Measurements from ENCODE around the gene CDC42EP5. TPM values are rescaled to one million over a fixed set of nuclear protein-coding genes. Genes with fewer than 3 reads are reported as not detected.
A peak's percentile ranks its signal among the peaks of the same experiment; 100 is the strongest.

The CDC42EP5 gene
- total RNA-seq, 3 donors from 2014 or later (not counting 1 experiment from before 2014, with no cell fraction given), result not detected

GRCh38 chr19:54418930-54419800, 53.9 kb downstream of the CDC42EP5 start:
- peaks cover 21% of the 10 kb centered on the region for H3K27me3 ChIP-seq (ENCODE audit: control insufficient read depth, insufficient read depth, low read length)
- Mint-ChIP-seq H3K4me3 (no peak overlapping the region), H3K9me3 (peaks cover 1 to 2% of the 10 kb centered on the region in 2 donors), H3K27me3 (ENCODE audit: low read depth in 2 of 2) (peaks cover 15 to 28% of the 10 kb centered on the region in 2 donors), H3K36me3 (no peaks in the 10 kb centered on the region), H3K27ac (no peak overlapping the region), H3K4me1 (peaks cover 16 to 25% of the 10 kb centered on the region in 2 donors)
- ATAC-seq, result no peak
- H3K4me3 ChIP-seq (ENCODE audit: low read length), result no peak overlapping the region
- no peaks in the 10 kb centered on the region for H3K9me3 ChIP-seq (ENCODE audit: control insufficient read depth, insufficient read depth, low read length)
- H3K36me3 ChIP-seq (ENCODE audit: control insufficient read depth, insufficient read depth, low read length), result no peaks in the 10 kb centered on the region
- 89% methylated on average over 26 of the region's 26 CpGs for WGBS (ENCODE audit: insufficient coverage)
- no peak for DNase-seq
- no peak for TF ChIP-seq CTCF (IDR thresholded peaks at IDR 0.05)
- H3K4me1 ChIP-seq (ENCODE audit: control insufficient read depth, insufficient read depth, low read length), result peaks cover 34% of the 10 kb centered on the region
- no peak overlapping the region for H3K27ac ChIP-seq (ENCODE audit: low read length)
- intact Hi-C loops (cut with micrococcal nuclease), result no loop called here

- H3K27ac Mint-ChIP-seq, result peak overlapping the region in 1 of 2 donors; percentile 28
- Histone ChIP-seq H3K36me3 (ENCODE audit: control insufficient read depth, insufficient read depth, low read length) (no peaks in the 10 kb centered on the region), H3K9me3 (ENCODE audit: control insufficient read depth, insufficient read depth, low read length) (no peaks in the 10 kb centered on the region), H3K27me3 (ENCODE audit: control insufficient read depth, insufficient read depth, low read length) (peaks cover 21% of the 10 kb centered on the region), H3K4me3 (ENCODE audit: low read length) (no peak overlapping the region), H3K27ac (ENCODE audit: low read length) (peak overlapping the region; percentile 39), H3K4me1 (ENCODE audit: control insufficient read depth, insufficient read depth, low read length) (peaks cover 34% of the 10 kb centered on the region)
- no peaks in the 10 kb centered on the region for H3K36me3 Mint-ChIP-seq
- H3K4me3 Mint-ChIP-seq, result peak overlapping the region; percentile 26
- H3K9me3 Mint-ChIP-seq, result peaks cover 4% of the 10 kb centered on the region in 2 donors
- ATAC-seq (peak; percentile 63 to 80 (median 74)), DNase-seq (peak; percentile 32 to 36)
- peaks cover 10 to 30% of the 10 kb centered on the region in 2 donors for H3K27me3 Mint-ChIP-seq (ENCODE audit: low read depth in 2 of 2)
- intact Hi-C loops (cut with micrococcal nuclease), result no loop called here
- peaks cover 16 to 31% of the 10 kb centered on the region in 2 donors for H3K4me1 Mint-ChIP-seq
- WGBS (ENCODE audit: insufficient coverage), result 15% methylated on average over 18 of the region's 25 CpGs
- no peak for TF ChIP-seq CTCF (IDR thresholded peaks at IDR 0.05)
Observed at GRCh38 chr19:54418030-54418929, 54.8 kb downstream of the CDC42EP5 start.

GRCh38 chr19:54416695-54417491, 56.2 kb downstream of the CDC42EP5 start:
- Mint-ChIP-seq H3K27me3 (ENCODE audit: low read depth in 2 of 2) (peaks cover 8 to 29% of the 10 kb centered on the region in 2 donors), H3K27ac (no peak overlapping the region), H3K4me1 (peaks cover 16 to 32% of the 10 kb centered on the region in 2 donors), H3K4me3 (no peak overlapping the region), H3K9me3 (peaks cover 4% of the 10 kb centered on the region in 2 donors), H3K36me3 (no peaks in the 10 kb centered on the region)
- H3K27me3 ChIP-seq (ENCODE audit: control insufficient read depth, insufficient read depth, low read length), result peaks cover 24% of the 10 kb centered on the region
- DNase-seq (no peak), ATAC-seq (no peak)
- no peak for TF ChIP-seq CTCF (IDR thresholded peaks at IDR 0.05)
- peaks cover 34% of the 10 kb centered on the region for H3K4me1 ChIP-seq (ENCODE audit: control insufficient read depth, insufficient read depth, low read length)
- WGBS (ENCODE audit: insufficient coverage), result 60% methylated on average over 44 of the region's 44 CpGs
- H3K4me3 ChIP-seq (ENCODE audit: low read length), result no peak overlapping the region
- H3K36me3 ChIP-seq (ENCODE audit: control insufficient read depth, insufficient read depth, low read length), result no peaks in the 10 kb centered on the region
- no peaks in the 10 kb centered on the region for H3K9me3 ChIP-seq (ENCODE audit: control insufficient read depth, insufficient read depth, low read length)
- no peak overlapping the region for H3K27ac ChIP-seq (ENCODE audit: low read length)
- intact Hi-C loops (cut with micrococcal nuclease), result no loop called here
